ENCODE results near the gene HS1BP3. TPM values are rescaled to one million over a fixed set of nuclear protein-coding genes. Genes with fewer than 3 reads are reported as not detected.

The HS1BP3 gene
- total RNA-seq, 1 donor from 2014 or later = 23.8 TPM

- Mint-ChIP-seq H3K27ac (ENCODE audit: unreplicated experiment) (no peak overlapping the region), H3K36me3 (ENCODE audit: unreplicated experiment) (no peaks in the 10 kb centered on the region), H3K4me3 (ENCODE audit: unreplicated experiment) (no peak overlapping the region)
These were observed 3.0 kb upstream of the HS1BP3 start for GRCh38 chr2:20653695-20654534.

GRCh38 chr2:20652673-20653575, 2.0 kb upstream of the HS1BP3 start:
- no peak for DNase-seq
- H3K9me3 Mint-ChIP-seq (ENCODE audit: unreplicated experiment) = peaks cover 8% of the 10 kb centered on the region
- H3K4me3 Mint-ChIP-seq (ENCODE audit: unreplicated experiment) = no peak overlapping the region
- TF ChIP-seq, protein P1, sequence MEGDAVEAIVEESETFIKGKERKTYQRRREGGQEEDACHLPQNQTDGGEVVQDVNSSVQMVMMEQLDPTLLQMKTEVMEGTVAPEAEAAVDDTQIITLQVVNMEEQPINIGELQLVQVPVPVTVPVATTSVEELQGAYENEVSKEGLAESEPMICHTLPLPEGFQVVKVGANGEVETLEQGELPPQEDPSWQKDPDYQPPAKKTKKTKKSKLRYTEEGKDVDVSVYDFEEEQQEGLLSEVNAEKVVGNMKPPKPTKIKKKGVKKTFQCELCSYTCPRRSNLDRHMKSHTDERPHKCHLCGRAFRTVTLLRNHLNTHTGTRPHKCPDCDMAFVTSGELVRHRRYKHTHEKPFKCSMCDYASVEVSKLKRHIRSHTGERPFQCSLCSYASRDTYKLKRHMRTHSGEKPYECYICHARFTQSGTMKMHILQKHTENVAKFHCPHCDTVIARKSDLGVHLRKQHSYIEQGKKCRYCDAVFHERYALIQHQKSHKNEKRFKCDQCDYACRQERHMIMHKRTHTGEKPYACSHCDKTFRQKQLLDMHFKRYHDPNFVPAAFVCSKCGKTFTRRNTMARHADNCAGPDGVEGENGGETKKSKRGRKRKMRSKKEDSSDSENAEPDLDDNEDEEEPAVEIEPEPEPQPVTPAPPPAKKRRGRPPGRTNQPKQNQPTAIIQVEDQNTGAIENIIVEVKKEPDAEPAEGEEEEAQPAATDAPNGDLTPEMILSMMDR (IDR thresholded peaks at IDR 0.05; ENCODE audit: partially characterized antibody, unreplicated experiment) = no peak
- H3K36me3 Mint-ChIP-seq (ENCODE audit: unreplicated experiment) = no peaks in the 10 kb centered on the region
- H3K27me3 Mint-ChIP-seq (ENCODE audit: unreplicated experiment) = peaks cover 14% of the 10 kb centered on the region
- peaks cover 26% of the 10 kb centered on the region for H3K4me1 Mint-ChIP-seq (ENCODE audit: low read depth, unreplicated experiment)
- no peak overlapping the region for H3K27ac Mint-ChIP-seq (ENCODE audit: unreplicated experiment)

More at GRCh38 chr2:20653695-20654534, 3.0 kb upstream of the HS1BP3 start:
- TF ChIP-seq, protein P1 (IDR thresholded peaks at IDR 0.05; ENCODE audit: partially characterized antibody, unreplicated experiment) = no peak
- peaks cover 19% of the 10 kb centered on the region for H3K4me1 Mint-ChIP-seq (ENCODE audit: low read depth, unreplicated experiment)
- no peak for DNase-seq
- peaks cover 10% of the 10 kb centered on the region for H3K27me3 Mint-ChIP-seq (ENCODE audit: unreplicated experiment)
- no peaks in the 10 kb centered on the region for H3K9me3 Mint-ChIP-seq (ENCODE audit: unreplicated experiment)

DNA sequence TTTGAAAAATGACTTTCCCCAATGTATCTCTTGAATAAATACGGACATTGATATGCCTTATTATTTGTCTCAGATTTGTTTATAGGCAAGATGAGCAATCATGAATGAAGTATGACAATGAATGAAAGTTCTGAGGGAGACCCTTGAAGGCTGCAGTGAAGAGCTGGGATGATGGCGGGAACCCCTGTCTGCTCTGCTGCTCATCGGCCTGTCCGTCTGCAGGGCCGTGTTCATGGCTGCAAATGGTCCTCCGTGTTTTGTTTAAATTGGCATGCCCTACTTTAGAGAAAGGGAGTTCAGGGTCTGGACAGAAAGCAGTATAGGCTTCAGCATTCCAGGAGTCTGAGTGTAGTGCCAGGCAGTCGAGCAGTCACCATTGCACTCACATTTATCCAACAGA, 1.2 kb upstream of the HS1BP3 start:
- no peak overlapping the region for H3K27ac Mint-ChIP-seq (ENCODE audit: unreplicated experiment)
- H3K36me3 Mint-ChIP-seq (ENCODE audit: unreplicated experiment) = no peaks in the 10 kb centered on the region
- peaks cover 26% of the 10 kb centered on the region for H3K4me1 Mint-ChIP-seq (ENCODE audit: low read depth, unreplicated experiment)
- peak overlapping the region; percentile 17 for H3K4me3 Mint-ChIP-seq (ENCODE audit: unreplicated experiment)
- peaks cover 14% of the 10 kb centered on the region for H3K27me3 Mint-ChIP-seq (ENCODE audit: unreplicated experiment)
- peaks cover 8% of the 10 kb centered on the region for H3K9me3 Mint-ChIP-seq (ENCODE audit: unreplicated experiment)
- TF ChIP-seq, protein P1 (IDR thresholded peaks at IDR 0.05; ENCODE audit: partially characterized antibody, unreplicated experiment) = no peak
- no peak for DNase-seq

- H3K36me3 Mint-ChIP-seq (ENCODE audit: unreplicated experiment) = no peaks in the 10 kb centered on the region
- peaks cover 25% of the 10 kb centered on the region for H3K4me1 Mint-ChIP-seq (ENCODE audit: low read depth, unreplicated experiment)
- H3K9me3 Mint-ChIP-seq (ENCODE audit: unreplicated experiment) = peaks cover 8% of the 10 kb centered on the region
- no peak for DNase-seq
- TF ChIP-seq, protein P1 (IDR thresholded peaks at IDR 0.05; ENCODE audit: partially characterized antibody, unreplicated experiment) = no peak
- peak overlapping the region; percentile 84 for H3K4me3 Mint-ChIP-seq (ENCODE audit: unreplicated experiment)
- H3K27me3 Mint-ChIP-seq (ENCODE audit: unreplicated experiment) = peaks cover 14% of the 10 kb centered on the region
- H3K27ac Mint-ChIP-seq (ENCODE audit: unreplicated experiment) = no peak overlapping the region
These were observed 817 bp upstream of the HS1BP3 start for GRCh38 chr2:20651731-20652099.

All from glutamatergic neuron (in vitro differentiated cells).